Testis (tissue), 2 donors: ENCODE results near the gene RETREG2.

Experiments used
- POLR2A ChIP-seq: fragments of 450-650 bp; IDR thresholded peaks from one replicate; pipeline ENCODE4 v1.6.1; 2017; ENCODE audit warnings: antibody characterized with exemption, mild to moderate bottlenecking, moderate library complexity
- TF ChIP-seq, protein P1 (sequence below), 3 experiments: fragments of 450-650 bp in 2 of 3; fragments of 200-600 bp in 1 of 3; sonication (generic) in 1 of 3; IDR thresholded peaks; one replicate each; pipeline ENCODE4 v1.5.1; 2016 to 2019; ENCODE audit warnings: antibody characterized with exemption in 3 of 3, mild to moderate bottlenecking in 2 of 3, moderate library complexity in 1 of 3

DNA sequence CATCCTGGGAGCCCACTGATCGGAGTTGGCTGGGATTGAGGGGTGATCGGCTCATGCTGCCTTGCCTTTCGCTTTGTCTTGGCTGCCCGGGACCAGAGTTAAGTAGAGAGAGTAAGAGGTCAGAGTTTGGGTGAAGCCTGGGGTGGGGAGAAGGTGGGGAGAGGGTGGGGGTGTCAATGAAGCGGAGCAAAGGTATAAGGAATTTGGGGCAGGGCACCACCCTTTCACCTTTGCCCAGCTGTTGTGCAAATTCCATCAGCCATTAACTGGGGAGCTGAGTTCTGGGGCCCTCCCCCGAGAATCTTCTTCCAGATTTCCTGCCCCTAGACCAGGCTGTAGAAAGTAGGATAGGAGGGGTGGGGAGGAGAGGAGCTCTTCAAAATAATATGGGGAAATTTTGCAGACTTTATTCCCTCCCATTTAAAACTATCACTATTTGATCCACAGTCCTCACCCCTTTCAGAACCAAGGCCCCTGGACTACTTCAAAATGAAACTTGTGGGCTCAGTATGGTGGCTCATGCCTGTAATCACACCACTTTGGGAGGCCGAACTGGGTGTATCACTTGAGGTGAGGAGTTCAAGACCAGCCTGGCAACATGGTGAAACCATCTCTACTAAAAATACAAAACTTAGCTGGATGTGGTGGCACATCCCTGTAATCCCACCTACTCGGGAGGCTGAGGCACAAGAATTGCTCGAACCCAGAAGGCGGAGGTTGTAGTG lies 8.0 kb upstream of the RETREG2 start, which contains the start of gene SLC23A3:
- TF ChIP-seq, protein P1, sequence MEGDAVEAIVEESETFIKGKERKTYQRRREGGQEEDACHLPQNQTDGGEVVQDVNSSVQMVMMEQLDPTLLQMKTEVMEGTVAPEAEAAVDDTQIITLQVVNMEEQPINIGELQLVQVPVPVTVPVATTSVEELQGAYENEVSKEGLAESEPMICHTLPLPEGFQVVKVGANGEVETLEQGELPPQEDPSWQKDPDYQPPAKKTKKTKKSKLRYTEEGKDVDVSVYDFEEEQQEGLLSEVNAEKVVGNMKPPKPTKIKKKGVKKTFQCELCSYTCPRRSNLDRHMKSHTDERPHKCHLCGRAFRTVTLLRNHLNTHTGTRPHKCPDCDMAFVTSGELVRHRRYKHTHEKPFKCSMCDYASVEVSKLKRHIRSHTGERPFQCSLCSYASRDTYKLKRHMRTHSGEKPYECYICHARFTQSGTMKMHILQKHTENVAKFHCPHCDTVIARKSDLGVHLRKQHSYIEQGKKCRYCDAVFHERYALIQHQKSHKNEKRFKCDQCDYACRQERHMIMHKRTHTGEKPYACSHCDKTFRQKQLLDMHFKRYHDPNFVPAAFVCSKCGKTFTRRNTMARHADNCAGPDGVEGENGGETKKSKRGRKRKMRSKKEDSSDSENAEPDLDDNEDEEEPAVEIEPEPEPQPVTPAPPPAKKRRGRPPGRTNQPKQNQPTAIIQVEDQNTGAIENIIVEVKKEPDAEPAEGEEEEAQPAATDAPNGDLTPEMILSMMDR (IDR thresholded peaks at IDR 0.05) = no peak
- no peak for TF ChIP-seq POLR2A
